Spleen (tissue), 11 donors: ENCODE data around the gene DDR1. TPM values are rescaled to one million over a fixed set of nuclear protein-coding genes. Genes with fewer than 3 reads are reported as not detected.
"Not testable (repeated sequence)": the region's sequence is repeated elsewhere in the genome, so short reads cannot be mapped to it uniquely, and the experiment has no call there.

ENCODE experiments used
- DNase-seq: peaks from one replicate; pipeline ENCODE4 v3.0.0-alpha.2; 2020
- H3K27ac ChIP-seq, 8 donors: fragments of 200-600 bp; sonication (generic) in 7 of 8; 1 replicate in 4 of 8; 2 replicates in 4 of 8; pipeline versions ENCODE4 v1.5.0 to v1.8.0; 2016 to 2021; ENCODE audit warnings: inconsistent platforms in 4 of 8, mild to moderate bottlenecking in 4 of 8, moderate library complexity in 1 of 8
- H3K27me3 ChIP-seq, 7 donors: fragments of 200-600 bp; sonication (generic) in 6 of 7; replicated peaks in 1 of 7; 1 replicate in 4 of 7; 2 replicates in 3 of 7; pipeline versions ENCODE4 v1.5.0 to v1.8.0; 2016 to 2021; ENCODE audit warnings: inconsistent platforms in 3 of 7, mild to moderate bottlenecking in 1 of 7
- H3K36me3 ChIP-seq, 6 donors: fragments of 200-600 bp; sonication (generic) in 5 of 6; 1 replicate in 4 of 6; 2 replicates in 2 of 6; pipeline versions ENCODE4 v1.5.0 to v1.8.0; 2016 to 2021; ENCODE audit warnings: inconsistent platforms in 2 of 6
- H3K4me1 ChIP-seq, 6 donors: fragments of 200-600 bp; sonication (generic) in 5 of 6; 1 replicate in 3 of 6; 2 replicates in 3 of 6; pipeline versions ENCODE4 v1.5.0 to v1.8.0; 2016 to 2021; ENCODE audit warnings: inconsistent platforms in 3 of 6
- H3K4me3 ChIP-seq, 8 donors: fragments of 200-600 bp; sonication (generic) in 7 of 8; 1 replicate in 4 of 8; 2 replicates in 4 of 8; pipeline versions ENCODE4 v1.5.0 to v1.8.0; 2016 to 2021; ENCODE audit warnings: inconsistent platforms in 4 of 8, mild to moderate bottlenecking in 4 of 8, moderate library complexity in 2 of 8
- H3K9me3 ChIP-seq, 8 donors: fragments of 200-600 bp; sonication (generic) in 7 of 8; 1 replicate in 4 of 8; 2 replicates in 4 of 8; pipeline versions ENCODE4 v1.5.0 to v1.8.0; 2016 to 2021; ENCODE audit warnings: inconsistent platforms in 4 of 8
- POLR2A ChIP-seq, 3 donors: fragments of 450-650 bp; IDR thresholded peaks; one replicate each; pipeline ENCODE4 v1.5.1; 2017; ENCODE audit warnings: antibody characterized with exemption in 3 of 3, mild to moderate bottlenecking in 1 of 3
- POLR2AphosphoS5 ChIP-seq, 3 donors: sonication (generic); formaldehyde crosslinking; IDR thresholded peaks; one replicate each; pipeline ENCODE4 v1.5.1; 2017; ENCODE audit warnings: antibody characterized with exemption in 3 of 3
- whole genome bisulfite sequencing, 5 donors: extraction: QIAGEN DNeasy Blood & Tissue Kit in 3 of 5; methylation state at CpG; one replicate each; pipeline versions ENCODE4 v1.1.5 to v1.1.7; 2013 to 2018; 5-methylcytosine and 5-hydroxymethylcytosine counted together
- intact Hi-C: fragments of 100-400 bp; cut with DNase I; formaldehyde crosslinking; loops from one replicate; pipeline ENCODE4 v1.15.0; 2023; ENCODE audit warnings: low total_unique reads
- polyA plus RNA-seq, 3 donors: library from polyadenylated mRNA; stranded (reverse); fragments of 200-250 nt; gene quantifications; one replicate each; pipeline ENCODE4 v1.2.1, GENCODE V29; 2013
- total RNA-seq, 7 donors: library from RNA; depleted of rRNA in 3 of 7; stranded (reverse); fragments of >200 nt in 3 of 7; fragmentation: NEBNext Ultra II Directional in 4 of 7; extraction: Animal tissue kit (Norgen Biotek cat#: 25700) in 4 of 7; gene quantifications; one replicate each; pipeline versions ENCODE4 v1.1.0 to v1.2.1, GENCODE V29; 2016 to 2021
- TF ChIP-seq, protein P1 (sequence below), 11 experiments: fragments of 200-600 bp in 7 of 11; fragments of 450-650 bp in 4 of 11; sonication (generic) in 4 of 11; IDR thresholded peaks in 8 of 11; conservative IDR thresholded peaks in 3 of 11; 1 replicate in 7 of 11; 2 replicates in 4 of 11; pipeline versions ENCODE4 v1.4.0 to v1.8.0; 2016 to 2021; ENCODE audit warnings: antibody characterized with exemption in 11 of 11, inconsistent platforms in 4 of 11, mild to moderate bottlenecking in 1 of 11
- donor health status: healthy with polysubstance abuse.
- donor health status: DM: no; HTN: no; CAD: no; lungs with moderate emphysema.
- donor health status: DM: no; HTN: no; CAD: no.
- donor health status: Bipolar disorder and iron deficiency.
- donor health status: healthy.
- donor health status: DM: no; HTN: no; CAD: no.
- donor health status: DM: yes; HTN: yes; CAD: no.

The DDR1 gene
- total and polyA plus RNA-seq, 10 donors, result 5.0 to 37.1 (median 17.4) TPM

DNA sequence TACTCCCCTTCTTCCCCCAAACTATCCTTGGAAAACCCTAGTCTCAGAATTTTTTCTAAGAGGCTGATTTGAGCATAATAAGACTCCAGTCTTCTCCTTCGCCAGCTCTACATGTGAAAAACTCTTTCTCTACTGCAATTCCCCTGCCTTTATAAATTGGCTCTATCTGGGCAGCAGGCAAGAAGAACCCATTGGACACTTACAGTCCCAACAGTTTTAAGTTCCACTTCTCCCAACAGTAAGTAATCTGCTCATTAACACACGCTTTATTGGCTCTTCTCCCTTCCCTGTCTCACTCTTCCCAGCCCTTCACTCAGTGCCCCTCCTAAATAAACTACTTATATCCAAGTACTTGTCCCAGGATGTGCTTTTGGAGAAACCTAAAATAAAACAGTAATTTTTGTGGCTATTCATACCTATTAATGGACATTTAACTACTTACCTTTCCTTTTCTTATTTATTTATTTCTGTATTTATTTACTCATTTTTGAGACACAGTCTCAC, 11.1 kb upstream of the DDR1 start:
- intact Hi-C loops, result loop anchor here (5.0 kb wide), 1 partner anchor 36 kb away; no protein-coding TSS in a partner anchor
- no peak overlapping the region for H3K27ac ChIP-seq
- peaks cover 0 to 42% (median 39%) of the 10 kb centered on the region in 8 donors for H3K9me3 ChIP-seq
- no peak for DNase-seq
- peaks cover 5 to 26% (median 13%) of the 10 kb centered on the region in 6 donors for H3K4me1 ChIP-seq
- H3K36me3 ChIP-seq, result no peaks in the 10 kb centered on the region
- WGBS, 5 donors, result 93 to 98% (median 95%) methylated on average over 2 of the region's 2 CpGs
- no peak overlapping the region for H3K4me3 ChIP-seq
- TF ChIP-seq POLR2AphosphoS5 (IDR thresholded peaks at IDR 0.05) (no peak), POLR2A (IDR thresholded peaks at IDR 0.05) (no peak)
- TF ChIP-seq, protein P1, sequence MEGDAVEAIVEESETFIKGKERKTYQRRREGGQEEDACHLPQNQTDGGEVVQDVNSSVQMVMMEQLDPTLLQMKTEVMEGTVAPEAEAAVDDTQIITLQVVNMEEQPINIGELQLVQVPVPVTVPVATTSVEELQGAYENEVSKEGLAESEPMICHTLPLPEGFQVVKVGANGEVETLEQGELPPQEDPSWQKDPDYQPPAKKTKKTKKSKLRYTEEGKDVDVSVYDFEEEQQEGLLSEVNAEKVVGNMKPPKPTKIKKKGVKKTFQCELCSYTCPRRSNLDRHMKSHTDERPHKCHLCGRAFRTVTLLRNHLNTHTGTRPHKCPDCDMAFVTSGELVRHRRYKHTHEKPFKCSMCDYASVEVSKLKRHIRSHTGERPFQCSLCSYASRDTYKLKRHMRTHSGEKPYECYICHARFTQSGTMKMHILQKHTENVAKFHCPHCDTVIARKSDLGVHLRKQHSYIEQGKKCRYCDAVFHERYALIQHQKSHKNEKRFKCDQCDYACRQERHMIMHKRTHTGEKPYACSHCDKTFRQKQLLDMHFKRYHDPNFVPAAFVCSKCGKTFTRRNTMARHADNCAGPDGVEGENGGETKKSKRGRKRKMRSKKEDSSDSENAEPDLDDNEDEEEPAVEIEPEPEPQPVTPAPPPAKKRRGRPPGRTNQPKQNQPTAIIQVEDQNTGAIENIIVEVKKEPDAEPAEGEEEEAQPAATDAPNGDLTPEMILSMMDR (IDR thresholded peaks at IDR 0.05 in 8 of 11, conservative IDR thresholded peaks at IDR 0.05 in 3 of 11), result no peak
- no peaks in the 10 kb centered on the region for H3K27me3 ChIP-seq

GRCh38 chr6:30873795-30874194, 10.5 kb upstream of the DDR1 start:
- intact Hi-C loops, result loop anchor here (5.0 kb wide), 1 partner anchor 36 kb away; no protein-coding TSS in a partner anchor
- not testable (repeated sequence) for H3K27me3 ChIP-seq, H3K4me3 ChIP-seq, H3K27ac ChIP-seq, H3K36me3 ChIP-seq, DNase-seq
- Histone ChIP-seq H3K4me1 (peaks cover 5 to 30% (median 15%) of the 10 kb centered on the region in 6 donors), H3K9me3 (peaks cover 0 to 36% (median 33%) of the 10 kb centered on the region in 8 donors)
- 91 to 98% (median 94%) methylated on average over 3 of the region's 3 CpGs for WGBS, 5 donors

GRCh38 chr6:30875244-30876038, 8.9 kb upstream of the DDR1 start:
- H3K4me1 ChIP-seq, result peaks cover 5 to 36% (median 18%) of the 10 kb centered on the region in 6 donors
- DNase-seq, result no peak
- H3K27ac ChIP-seq, result peak overlapping the region in 3 of 8 donors; percentile 34 to 85 (median 81)
- no peak overlapping the region for H3K4me3 ChIP-seq
- TF ChIP-seq, protein P1 (IDR thresholded peaks at IDR 0.05 in 8 of 11, conservative IDR thresholded peaks at IDR 0.05 in 3 of 11), result no peak
- TF ChIP-seq POLR2AphosphoS5 (IDR thresholded peaks at IDR 0.05) (no peak), POLR2A (IDR thresholded peaks at IDR 0.05) (no peak)
- peaks cover 0 to 20% (median 17%) of the 10 kb centered on the region in 8 donors for H3K9me3 ChIP-seq
- WGBS, 5 donors, result 85 to 92% (median 90%) methylated on average over 18 of the region's 18 CpGs
- no peaks in the 10 kb centered on the region for H3K27me3 ChIP-seq
- H3K36me3 ChIP-seq, result no peaks in the 10 kb centered on the region
- intact Hi-C loops, result loop anchor here (5.0 kb wide), 2 partner anchors 48 to 128 kb away; no protein-coding TSS in a partner anchor

- TF ChIP-seq POLR2AphosphoS5 (IDR thresholded peaks at IDR 0.05) (no peak), POLR2A (IDR thresholded peaks at IDR 0.05) (no peak)
- TF ChIP-seq, protein P1 (IDR thresholded peaks at IDR 0.05 in 8 of 11, conservative IDR thresholded peaks at IDR 0.05 in 3 of 11), result no peak
- WGBS, 5 donors, result 54 to 80% (median 73%) methylated on average over 4 of the region's 4 CpGs
- Histone ChIP-seq H3K9me3 (peaks cover 0 to 12% (median 11%) of the 10 kb centered on the region in 8 donors), H3K27me3 (no peaks in the 10 kb centered on the region), H3K36me3 (no peaks in the 10 kb centered on the region), H3K4me3 (no peak overlapping the region), H3K4me1 (peaks cover 5 to 36% (median 18%) of the 10 kb centered on the region in 6 donors), H3K27ac (peak overlapping the region in 7 of 8 donors; percentile 38 to 85 (median 81))
- intact Hi-C loops, result loop anchor here (5.0 kb wide), 2 partner anchors 49 to 129 kb away; no protein-coding TSS in a partner anchor
- no peak for DNase-seq
Measured at GRCh38 chr6:30876039-30876730, 8.1 kb upstream of the DDR1 start.
